COR-L47 (cell line): ENCODE measurements around the gene SLC9A3.
A peak's percentile ranks its signal among the peaks of the same experiment; 100 is the strongest.

Source experiments
- DNase-seq: peaks from one replicate; lab custom pipeline; 2025; lab: John Stamatoyannopoulos, UW

SLC9A3 gene

GRCh38 chr5:554284-554988 lies 30.2 kb upstream of the SLC9A3 start:
- no peak for DNase-seq

DNA sequence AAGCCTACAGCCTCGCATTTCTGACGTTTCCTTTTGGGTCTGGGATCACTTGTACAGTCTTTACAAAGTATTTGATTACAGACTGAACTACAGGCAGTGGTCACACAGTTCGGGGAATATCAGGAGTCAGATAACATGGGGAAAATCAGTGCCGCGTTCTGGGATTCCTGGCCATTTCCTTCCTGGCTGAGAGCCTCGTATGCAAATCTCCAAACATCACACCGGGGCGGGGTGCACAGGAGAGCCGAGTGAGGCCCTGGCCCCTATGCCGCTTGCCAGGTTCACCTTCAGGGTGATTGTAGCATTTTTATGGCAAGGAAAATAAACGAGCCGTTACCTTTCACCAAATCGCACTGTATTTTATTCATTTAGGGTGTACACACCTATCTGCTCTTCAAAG lies 29.6 kb upstream of the SLC9A3 start:
- no peak for DNase-seq

- no peak for DNase-seq
Observed at GRCh38 chr5:551406-551805, 27.2 kb upstream of the SLC9A3 start.

DNA sequence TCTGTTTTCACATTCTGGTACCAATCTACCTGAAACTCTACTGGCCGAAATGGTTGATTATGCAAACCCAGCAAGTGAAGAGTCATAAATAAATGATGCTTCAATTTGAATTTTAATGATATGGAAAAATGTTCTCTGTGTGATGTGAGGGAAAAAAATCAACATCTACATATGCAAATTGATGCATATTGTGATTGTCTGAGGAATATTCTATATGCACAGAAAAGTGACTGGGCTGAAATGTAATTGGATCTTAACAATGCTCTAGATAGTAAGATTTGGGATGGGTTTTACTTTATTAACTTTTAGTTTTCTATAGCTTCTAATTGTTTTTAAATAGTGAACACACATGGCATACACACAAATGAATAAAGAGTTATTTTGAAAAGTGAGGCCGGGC lies 25.0 kb upstream of the SLC9A3 start:
- no peak for DNase-seq

- DNase-seq, result no peak
Observed at GRCh38 chr5:548256-548655, 24.0 kb upstream of the SLC9A3 start.

DNA sequence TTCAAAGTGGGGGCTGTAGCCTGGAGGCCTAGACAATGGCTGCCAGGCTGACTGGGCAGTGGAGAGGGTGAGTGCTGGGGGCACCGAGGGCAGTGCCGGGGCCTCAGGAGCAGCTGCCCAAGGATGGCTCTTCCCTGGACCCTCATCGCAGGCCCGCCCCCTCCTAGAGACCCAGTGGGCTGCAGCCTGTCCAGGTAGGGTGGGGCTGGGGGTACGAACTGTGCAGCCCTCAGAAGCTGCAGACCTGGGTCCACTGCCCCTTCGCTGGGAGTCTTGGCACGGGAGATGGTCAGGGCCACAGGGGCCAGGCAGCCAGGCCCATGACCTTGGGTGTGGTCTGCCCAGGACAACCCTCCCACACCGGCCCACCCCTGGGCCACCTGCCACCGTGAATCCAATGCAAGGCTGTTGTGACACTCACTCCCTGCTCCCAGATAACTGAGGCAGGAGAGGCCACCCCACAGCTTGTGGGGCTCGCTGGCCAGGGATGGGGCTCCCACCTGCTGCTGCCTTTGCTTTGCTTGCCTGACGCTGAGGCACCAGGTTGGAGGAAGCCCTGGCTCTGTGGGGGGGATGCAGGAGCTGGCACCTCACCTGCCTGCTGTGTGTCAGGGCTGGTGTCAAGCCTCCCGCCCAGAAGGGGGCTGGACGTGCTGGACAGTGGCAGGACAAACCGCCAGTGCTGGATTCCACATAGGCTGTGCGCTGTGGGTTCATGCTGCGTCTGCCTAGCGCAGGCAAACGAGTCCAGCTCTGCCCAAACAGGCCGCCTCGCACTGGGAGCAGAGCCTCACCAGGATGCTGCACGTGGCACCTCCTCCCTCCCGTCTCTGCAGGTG lies 23.1 kb upstream of the SLC9A3 start:
- no peak for DNase-seq

DNA sequence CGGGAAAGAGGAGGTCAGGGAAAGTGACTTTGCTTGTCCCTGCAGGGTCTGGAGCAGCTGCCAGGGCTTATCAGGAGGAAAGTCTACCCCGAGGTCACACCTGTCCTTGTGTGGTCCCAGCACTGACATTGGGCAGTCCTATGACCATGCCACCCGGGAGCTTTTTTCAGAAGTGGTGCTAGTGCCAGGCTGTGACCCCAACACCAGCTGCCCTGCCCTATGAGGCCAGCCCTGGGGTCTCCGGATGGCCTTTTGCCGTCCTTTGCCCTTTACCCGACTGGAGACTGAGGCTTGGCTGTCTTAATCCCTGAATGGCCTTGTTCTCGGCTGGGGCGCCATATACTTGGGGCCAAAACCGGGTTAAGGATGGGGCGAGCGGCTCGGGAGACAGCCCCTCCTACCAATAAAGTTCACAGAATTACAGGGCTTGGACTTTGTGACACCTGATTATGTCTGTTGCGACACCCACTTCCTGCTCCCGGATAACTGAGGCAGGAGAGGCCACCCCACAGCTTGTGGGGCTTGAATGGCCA lies 22.2 kb upstream of the SLC9A3 start:
- no peak for DNase-seq

GRCh38 chr5:545641-546375 lies 21.6 kb upstream of the SLC9A3 start:
- no peak for DNase-seq

DNA sequence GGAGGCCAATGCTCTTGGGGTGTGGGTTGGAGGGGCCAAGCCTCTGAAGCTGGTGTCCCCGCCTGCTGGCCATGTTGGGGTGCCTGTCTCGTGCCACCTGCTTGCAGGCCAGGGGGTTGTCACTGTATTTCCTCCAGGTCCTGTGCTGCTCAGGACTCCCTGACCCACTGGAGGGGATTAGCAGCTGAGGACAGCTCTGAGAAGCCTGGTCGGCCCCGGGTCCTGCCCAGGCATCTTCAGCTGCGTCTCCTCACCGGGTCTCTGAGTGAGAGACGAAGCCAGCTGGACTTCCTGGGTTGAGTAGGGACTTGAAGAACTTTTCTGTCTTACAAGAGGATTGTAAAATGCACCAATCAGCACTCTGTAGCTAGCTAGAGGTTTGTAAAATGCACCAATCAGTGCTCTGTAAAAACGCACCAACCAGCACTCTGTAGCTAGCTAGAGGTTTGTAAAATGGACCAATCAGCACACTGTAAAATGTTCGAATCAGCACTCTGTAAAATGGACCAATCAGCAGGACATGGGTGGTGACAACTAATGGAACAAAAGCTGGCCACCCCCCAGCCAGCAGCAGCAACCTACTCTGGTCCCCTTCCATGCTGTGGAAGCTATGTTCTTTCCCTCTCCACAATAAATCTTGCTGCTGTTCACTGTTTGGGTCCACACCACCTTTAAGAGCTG lies 20.6 kb upstream of the SLC9A3 start:
- no peak for DNase-seq

DNA sequence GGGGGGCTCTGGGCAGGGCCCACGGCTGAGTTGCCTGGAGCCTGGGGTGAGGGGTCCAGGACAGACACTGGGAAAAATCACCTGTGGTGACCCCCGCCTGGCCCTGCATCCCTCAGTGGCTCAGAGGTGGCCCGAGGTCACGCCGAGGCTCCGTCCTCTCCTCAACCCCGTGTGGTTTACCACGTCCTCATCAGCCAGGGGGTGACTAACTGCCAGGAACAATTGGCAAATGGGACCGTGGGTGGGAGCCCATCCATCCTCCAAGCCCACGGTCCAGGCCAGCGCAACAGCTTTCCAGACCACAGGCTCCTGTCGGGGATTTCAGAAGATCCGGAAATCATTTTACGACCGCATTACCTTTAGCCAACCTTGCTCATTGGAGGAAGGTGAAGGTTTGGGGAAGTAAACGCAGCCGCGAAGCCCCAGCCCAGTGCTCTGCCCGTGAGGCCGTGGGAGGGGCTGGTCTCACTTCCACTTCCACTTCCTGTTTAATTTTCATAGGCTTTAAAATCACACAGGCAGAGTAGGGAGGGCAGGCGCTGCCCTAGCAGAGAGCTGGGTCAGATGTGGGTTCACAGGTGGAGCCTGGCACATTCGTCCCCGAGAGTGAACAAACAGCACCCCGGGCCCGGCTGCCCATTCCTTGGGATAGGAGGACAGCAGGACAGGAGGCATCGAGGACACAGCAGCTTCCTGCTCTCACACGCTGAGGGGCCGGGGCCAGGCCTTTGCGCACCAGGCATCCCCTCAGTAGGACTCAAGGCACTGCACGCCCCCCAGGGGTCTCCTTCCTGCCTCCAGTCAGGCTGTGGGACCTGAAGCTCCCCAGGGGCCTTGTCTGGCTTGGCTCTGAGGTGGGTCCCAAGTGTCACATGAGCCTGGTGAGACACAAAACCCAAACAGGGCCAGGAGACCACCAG lies 19.8 kb upstream of the SLC9A3 start:
- no peak for DNase-seq

- no peak for DNase-seq
Observed at GRCh38 chr5:543351-543750, 19.1 kb upstream of the SLC9A3 start.

DNA sequence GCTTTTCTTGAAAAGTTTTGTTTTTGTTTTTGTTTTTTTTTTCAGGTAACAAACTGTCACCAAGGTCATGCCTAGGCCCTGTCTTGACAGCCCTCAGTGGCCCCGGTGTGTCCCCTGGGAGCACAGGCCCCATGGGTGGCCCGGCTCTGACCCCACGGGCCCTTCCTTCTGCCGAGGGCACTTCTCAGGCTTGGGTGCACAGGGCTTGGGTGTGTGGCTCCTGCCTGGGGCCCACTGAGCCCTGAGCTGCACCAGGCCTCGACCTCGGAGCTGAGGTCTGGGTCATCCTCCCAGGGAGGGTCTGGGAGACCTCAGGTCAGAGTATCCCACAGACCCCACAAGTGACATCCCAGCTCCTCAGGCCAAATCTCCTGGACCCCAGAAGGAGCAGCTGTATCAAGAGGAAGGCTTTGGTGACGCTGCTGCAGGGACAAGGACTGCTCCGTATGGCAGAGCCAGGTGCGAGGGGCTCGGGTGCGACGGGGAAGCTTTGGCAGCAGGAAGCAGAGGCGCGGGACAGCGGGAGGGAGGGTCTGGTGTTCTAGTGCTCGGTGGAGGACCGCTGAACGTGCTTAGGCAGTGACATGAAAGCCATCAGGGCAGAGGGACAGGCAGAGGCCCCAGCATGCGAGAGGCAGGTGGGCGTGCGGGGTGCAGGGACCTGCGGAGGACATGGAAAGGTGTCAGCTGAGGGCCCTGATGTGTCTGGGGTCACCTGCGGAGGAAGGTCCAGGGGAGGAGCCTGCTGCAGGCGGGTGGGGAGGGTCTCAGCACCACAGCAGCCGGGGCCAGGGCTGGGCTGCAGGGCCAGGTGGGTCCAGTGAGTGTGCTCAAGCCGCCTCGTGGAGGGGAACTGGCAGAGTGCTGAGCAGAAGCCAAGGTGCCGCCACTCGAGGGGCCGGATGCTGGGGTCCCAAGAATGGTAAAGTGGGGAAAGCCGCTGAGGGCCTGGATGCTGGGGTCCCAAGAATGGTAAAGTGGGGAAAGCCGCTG lies 18.4 kb upstream of the SLC9A3 start:
- DNase-seq, result no peak

- no peak for DNase-seq
Observed at GRCh38 chr5:541539-542318, 17.5 kb upstream of the SLC9A3 start.

- DNase-seq, result no peak
Observed at GRCh38 chr5:540906-541538, 16.8 kb upstream of the SLC9A3 start.

DNA sequence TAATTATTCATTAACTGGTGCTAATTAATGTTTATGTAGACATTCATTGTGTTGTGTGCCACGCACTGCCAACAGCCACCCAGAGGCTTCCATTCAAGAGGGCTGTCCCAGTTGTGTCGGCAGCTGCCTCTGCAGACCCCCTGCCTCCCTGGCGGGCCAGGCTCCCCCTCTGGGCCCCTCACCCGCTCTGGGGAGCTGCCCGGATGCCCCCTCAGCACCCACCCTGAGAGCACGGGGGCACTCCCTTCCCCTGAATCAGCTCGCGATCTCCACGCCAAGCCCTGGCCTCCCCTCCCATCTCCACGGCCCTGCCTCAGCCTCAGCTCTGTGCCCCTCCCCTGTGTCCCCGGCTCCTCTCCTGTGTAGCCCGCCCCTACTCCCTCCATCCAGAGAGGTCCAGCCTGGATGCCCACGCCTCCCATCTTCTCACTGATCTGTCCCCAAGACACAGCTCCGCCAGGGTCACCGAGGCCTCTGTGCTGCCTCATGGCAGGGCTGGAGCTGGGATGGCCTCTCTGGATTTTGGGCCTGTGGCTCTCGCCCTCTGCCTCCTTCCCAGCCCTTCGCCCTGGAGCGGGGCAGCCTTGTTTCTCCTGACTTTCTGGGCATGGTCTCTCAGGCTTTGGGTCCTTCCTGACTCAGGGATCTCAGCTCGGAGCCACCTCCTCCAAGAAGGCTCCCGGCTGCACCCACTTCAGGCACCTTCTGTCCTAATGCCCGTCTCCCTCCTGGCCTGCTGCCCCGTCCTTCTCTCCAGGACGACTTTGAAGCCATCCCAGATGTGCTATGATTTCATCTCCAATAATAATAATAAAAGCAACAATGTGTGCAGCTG lies 16.0 kb upstream of the SLC9A3 start:
- peak; percentile 90 for DNase-seq

DNA sequence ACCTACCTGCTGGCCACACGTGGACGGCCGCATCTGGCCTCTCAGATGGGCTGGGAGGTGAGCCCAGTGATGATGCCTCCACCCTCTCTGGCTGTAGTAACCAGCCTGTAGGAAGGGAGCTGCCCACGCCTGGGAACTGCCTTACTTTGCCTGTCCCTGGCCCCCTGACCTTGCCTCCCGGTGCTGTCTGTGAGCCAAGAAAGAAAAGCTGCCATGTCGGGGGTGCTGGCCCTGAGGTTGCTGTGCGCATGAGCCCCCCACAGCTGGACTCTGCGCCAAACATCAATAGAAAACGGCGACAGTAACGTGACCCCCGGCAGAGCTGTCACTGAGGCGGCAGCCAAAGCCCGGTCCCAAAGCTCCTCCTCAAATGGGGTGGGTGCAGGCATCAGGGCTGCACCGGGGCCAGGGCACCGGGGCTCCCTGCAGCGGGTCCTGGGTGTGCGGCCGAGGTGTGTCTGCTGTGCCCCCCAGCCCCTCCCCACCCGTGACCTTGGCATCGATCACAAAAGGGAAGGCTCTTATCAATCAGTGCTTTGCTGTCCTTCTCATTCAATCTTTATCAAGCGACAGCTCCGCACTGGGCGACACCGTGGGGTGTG lies 15.3 kb upstream of the SLC9A3 start:
- DNase-seq, result no peak
